CD4-positive, alpha-beta T cell treated with Interleukin-6 at 100 ng/mL for 8 hours (primary cell): ENCODE results near the gene GLRA1.

Experiments
- DNase-seq: peaks from one replicate; pipeline ENCODE4 v3.0.0-alpha.2; 2020; ENCODE audit warnings: mixed read lengths, low spot score

Gene GLRA1

DNA sequence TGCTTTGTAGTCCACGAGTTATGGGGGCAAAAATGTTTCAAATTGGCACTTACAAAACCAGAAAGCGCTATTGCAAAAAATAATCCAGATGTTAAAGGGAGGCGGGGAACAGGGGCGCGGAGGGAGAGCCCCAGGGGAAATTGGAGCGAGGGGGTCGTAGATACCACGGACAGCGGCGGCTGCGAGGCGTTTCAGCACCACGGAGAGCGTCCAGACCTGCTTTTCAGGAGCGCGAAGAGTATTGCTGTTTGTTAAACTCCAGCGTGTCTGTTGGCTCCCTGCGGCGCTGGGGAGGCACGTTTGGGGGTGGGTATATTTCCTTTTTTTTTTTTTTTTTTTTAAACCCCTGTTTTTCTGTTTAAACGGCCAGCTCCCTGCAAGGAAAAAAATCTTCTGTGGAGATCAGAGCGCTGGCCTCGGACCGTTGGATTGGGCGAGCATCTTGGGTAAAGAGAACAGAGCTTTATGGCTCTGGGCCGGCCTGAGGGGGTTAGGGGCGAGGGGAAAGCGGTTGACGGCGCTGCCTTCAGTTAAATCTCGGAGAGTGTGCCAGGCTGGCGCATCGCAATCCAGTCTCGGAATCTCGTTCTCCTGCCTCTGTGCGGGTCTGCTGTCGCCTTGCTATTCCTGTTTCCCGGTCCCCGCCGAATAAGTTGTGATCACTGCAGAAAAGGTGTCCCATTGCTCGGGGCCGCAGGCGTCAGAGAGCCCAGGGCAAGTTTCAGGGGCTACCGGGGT is at the start of gene GLRA1:
TSS of gene GLRA1 (minus strand) at position 288 of the 738 bp plus-strand sequence. CDS start 302 bp downstream, outside the sequence.
- DNase-seq: peak; percentile 15

DNA sequence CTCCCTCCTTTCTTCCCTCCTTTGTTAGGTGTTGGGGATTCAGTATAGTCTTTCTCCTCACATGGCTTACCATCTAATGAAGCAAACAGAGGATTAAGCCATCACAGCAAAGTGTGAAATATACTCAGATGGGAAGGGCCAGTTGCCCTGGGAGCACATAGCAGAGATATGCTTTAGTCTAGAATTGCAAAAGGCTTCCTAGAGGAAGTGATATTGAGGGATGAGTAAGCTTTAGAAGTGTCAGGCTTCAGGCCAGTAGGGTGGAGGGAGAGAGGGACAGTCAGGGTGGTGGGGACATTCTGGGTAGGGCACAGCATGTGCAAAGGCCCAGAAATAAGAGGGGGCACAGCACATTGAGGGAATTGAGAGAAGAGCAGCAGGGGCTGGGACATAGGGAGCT is 46.2 kb upstream of the GLRA1 start:
- DNase-seq: no peak

DNA sequence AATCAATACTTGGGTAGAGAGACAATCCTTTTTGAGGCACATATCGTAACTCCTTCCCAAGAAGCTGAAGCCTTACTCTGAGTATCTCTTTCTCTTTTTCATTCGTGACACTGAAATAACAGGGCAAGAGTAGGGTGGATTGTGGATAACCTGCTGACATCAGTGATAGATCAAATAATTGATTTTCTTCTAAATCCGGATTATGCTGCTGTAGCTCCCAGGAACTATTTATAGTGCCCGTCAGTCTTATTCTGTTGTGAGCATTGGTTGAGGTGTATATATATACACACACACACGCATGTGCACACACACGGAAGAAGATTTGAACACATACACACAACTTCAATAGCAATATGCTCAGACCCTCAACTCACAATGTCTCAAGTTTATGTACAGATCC is 43.2 kb upstream of the GLRA1 start:
- no peak for DNase-seq

DNA sequence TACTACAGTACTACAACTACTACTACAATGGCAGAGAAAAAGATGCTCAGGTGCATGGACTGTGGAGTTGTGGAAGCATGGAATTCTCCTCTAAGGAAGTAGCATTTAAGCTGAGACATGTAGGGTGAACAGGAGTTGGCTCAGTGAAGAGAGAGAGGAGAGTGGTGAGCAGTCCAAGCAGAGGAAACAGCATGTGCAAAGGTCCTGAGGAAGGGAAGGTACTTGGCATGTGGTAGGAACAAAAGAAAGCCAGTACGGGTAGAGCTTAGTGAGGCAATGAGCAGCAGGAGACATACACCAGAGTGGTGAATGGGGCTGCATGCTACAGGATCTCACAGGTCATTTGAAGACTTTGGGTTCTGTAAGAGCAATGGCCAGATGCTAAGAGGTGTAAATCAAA is 41.4 kb upstream of the GLRA1 start:
- no peak for DNase-seq

DNA sequence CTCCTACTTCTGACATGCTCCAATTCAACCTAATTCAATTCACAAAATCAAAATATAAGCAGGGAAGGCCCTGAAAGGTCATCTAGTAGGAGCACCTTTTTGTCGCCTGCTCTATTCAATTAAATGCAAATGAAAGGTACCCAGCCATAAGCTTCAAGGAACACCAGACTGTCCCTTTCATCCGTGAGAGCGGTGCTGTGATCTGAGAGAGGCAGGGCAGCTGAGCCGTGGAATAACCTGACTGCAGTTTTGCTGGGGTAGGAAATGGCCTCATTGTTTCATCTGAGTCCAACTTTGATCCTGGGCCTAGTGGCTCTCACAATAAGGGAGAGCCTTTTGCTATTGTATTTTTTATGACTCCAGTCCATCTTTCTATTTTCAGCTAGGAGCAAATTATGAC is 39.8 kb upstream of the GLRA1 start:
- no peak for DNase-seq

DNA sequence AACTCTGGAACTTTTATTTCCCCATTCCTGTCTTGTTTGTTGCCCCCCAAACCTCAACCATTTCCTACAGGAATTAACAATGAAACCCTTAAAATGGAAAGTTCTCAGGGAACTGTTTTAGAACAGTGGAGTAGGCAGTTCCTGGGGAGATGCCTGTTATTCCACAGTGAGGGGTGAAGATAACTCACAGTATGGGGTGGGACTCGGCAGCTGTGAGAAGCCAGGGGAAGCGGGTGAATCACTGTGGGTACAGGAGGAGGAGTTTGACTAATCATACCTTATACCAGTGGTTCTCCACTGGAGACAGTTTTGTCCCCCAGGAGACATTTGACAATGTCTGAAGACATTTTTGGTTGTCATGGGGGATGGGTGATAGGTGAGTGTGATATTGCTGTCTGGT is 36.9 kb upstream of the GLRA1 start:
- no peak for DNase-seq

DNA sequence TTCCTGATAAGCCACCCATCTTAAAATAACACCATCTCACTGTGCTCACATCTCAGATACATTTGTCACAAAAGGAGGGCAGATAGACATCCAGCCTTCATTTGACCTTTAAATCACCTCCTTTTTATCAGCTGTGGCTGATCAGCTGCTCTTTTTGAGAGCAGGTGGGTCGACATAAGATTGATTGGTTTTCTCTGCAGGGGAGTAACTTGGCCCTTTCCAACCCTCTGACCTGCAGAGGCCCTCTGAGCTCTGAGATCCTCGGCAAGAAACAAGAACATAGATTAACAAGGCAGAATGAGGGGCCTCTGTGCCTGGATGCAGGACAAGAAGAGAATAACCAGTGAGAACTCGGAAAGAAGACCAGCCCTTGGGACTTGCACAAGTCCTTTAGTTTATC is 33.5 kb upstream of the GLRA1 start:
- no peak for DNase-seq

DNA sequence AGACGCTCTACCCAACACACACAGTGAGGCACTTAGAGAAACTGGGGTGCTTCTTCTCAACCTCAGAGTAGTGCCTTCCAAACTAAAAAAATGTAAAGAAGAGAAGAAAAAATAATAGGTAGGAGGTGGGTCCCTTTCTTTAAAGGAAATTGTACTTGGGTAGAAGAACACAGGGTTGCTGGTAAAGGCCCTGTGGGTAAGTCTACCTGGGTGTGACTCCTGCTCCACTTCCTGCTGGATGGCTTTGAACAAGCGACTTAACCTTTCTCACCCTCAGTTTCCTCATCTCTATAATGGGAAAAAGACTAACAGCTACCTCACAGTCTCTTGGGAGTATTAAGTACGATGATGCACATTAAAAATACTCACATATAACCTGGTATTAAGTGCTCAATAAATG is 32.1 kb upstream of the GLRA1 start:
- peak; percentile 9 for DNase-seq

DNA sequence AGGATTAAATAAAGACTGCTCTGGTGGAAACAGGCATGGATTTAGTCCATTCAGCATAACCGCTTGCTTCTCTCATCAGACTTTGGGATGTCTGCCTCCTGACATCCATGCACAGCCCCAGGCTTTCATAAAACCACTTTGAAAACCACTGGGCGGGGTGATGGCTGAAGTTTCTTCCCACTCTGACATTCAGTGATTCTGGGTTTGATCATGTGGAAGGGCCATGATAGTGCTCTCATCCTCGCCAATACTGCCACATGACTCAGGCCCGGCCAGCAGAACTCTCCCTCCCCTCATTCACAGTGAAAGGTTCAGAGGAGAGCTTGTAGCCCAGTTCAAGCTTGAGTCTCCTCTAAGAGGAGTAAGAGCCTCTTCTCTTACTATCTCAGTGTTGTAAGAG is 29.6 kb upstream of the GLRA1 start:
- DNase-seq: no peak

DNA sequence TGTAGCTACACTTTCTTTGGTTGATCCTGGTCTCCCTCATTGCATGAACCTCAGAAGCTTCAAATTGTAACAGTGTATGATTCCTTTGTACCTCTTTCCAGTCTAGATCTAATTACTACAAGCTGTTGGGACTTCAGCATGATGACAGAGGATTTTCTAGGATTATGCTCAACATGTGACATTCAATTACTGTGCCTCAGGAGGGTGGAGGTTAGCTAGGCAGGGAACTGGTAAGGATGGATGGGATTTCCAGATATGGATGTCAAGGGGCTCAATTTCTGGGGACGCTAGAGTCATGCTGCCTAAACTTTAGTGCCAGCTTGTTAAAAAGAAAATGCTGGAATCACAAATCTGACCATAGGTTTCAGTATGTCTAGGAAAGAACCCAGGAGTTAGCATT is 29.2 kb upstream of the GLRA1 start:
- no peak for DNase-seq

DNA sequence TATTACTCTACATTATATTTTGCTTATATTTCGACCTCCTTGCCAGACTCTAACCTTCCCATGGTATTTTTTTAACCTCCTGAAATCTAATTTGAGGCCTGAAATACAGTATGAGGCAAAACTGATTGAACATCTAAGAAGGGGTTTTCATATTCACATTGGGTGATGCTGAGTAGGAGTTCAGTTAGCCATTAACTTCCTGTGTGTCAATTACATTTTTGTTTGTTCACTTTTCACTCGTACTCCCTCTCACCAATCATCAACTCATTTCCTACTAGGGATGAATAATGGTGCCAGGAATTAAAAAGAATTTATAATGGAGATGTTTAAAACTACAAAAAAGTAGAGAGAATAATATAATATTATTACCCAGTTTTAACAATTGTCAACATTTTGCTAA is 27.6 kb upstream of the GLRA1 start:
- DNase-seq: no peak

DNA sequence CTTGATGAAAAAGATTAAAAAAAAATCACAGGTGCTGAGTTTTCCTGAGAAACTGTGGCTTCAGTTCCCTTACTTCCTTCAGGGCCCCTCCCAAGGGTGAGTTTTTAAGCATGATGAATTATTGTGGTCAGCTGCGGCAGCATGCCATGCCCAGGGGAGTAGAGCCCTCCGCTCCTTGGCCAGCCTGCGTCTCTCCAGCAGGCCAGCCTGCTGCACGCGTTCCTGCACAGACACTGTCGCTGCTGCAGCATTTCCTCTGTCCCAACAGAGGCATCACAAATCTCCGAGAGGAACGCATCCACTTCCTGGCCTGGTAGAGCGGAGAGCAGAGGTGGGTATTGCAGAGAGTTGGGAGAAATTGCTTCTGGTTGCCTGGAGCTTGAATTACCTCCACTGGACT is 26.1 kb upstream of the GLRA1 start:
- no peak for DNase-seq

DNA sequence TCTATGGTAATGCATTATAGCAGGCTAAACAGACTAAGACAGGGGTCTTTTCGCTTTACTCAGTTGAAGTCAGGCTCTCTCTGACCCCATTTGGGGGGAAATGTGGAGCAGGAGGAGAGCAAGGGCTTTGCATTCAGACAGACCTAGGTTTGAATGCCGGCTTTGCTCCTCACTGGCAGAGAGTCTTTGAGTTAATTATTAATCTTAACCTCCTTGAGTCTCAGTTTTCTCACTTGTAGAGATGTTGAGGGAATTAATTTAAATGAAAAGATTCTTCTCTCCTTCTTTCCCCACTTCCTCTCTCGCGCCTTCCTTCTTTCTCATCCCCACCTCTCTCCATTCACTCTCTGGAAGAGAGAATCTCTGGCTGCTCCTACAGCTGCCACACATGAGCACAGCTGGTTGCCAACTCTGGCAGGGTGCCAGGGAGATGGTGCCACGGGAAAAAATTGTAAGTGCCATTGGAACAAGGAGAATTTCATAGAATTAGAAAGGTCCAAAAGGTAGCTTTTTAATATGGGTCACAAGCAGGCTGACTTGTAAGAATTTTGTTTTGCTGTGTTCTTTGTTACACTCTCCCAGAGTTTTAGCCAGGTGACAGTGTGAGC is 25.2 kb upstream of the GLRA1 start:
- DNase-seq: no peak

DNA sequence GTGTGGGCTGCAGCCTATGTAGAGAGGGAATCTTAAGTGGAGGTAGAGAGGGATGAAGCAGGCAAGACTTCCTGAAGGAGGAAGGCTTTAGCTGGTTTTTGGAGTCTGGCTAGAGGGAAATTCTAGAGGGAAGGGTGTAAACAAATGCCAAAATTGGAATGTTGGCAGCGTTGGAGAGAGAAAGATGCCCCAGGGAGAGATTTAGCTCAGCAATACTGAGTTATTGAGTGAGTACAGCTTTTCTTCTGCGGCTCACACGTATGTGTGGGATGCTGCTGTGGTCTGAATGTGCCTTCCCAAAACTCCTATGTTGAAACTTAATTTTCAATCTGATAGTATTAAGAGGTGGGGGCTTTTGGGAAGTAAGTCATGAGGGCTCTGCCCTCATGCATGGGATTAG is 24.5 kb upstream of the GLRA1 start:
- DNase-seq: no peak

DNA sequence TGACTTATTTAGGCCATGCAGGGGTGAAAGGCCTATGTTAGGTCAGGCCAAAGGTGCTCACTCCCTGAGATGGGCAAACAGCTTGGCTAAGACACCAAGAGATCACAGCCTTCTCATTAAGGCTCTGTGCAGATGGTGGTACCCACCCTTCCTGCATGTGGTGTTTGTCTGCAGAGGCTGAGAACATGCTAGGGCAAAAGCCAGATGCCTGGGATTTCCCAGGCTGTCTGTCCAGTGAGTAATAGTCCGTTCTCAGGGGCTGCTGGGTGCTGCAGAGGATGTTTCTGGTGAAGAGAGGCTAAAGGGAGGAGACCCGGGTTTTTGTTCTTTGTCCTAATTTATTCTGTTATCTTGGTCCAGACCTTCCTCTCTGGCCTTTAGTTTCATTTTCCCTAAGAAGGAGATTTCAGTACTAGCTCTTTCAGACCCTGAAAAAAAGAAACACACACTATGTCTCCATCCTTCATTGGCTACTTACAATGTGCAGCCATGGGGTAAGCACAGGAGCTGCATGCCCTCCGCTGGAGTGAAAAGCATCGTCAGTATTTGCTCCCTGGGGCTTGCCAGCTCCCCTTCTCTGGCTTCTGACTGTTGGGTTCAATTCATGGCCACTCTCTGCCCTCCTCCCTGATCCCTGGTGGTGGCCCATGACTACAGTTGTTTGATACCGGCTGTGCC is 23.4 kb upstream of the GLRA1 start:
- no peak for DNase-seq

DNA sequence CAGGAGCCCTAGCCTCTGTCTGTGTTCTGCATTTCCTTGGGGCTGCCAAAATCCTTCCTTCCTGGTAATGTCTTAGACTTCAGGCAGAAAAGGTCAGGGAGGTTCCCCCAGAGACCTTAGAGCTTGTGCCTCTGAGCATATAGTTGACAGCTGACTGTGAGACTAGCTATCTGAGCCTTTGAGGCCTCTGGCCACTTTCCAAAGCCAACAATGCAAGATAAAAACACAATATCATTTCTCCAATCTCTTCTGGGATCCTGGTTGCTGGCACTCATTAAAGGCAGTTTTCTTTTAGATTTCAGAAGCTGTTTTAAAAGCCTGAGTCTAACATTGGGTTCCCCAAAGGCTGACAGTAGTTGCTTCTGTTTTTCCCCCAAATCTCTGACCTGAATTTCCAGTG is 13.2 kb upstream of the GLRA1 start:
- DNase-seq: no peak

DNA sequence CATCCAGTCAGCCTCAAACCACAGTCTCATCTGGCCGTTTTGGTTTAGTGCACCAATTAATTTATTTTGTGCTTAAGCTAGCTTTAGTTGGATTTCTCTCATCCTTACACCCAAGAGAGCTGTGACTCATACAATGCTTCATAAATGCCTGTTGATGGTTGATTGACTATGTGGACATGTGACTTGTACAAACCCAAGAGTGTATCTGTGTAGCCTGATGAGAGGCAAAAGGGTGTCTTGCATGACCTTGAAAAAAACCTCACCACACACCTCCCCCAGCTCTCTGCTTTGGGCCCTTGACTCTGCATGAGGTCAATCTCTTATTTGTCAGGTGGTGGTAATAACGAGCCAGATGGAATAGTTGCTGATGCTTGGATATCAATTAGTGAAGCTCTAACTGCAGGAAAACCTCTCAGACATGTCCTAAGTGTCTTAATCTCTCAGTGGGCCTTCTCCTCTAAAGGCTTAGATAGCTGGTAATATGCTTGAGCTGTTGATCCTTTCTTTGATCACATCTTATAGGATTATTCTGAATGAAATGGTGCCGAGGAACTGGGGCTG is 10.6 kb upstream of the GLRA1 start:
- no peak for DNase-seq

DNA sequence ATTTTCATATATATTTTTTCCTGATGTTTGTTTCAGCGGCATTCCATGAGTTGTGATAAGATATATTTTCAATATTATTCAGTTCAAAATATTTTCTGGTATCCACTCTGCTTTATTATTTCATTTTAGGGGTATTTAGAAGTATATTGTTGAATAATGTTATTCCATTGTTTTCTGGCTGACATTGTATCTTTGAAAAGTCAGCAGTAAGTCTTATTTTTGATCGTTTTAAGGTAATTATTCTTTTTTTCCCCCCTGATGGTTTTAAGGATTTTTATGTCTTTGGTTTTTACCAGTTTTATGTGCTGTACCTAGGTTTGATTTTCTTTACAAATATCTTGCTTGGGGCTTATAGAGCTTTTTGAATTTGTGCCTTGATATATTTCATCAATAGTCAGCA is 6.6 kb upstream of the GLRA1 start:
- DNase-seq: no peak

DNA sequence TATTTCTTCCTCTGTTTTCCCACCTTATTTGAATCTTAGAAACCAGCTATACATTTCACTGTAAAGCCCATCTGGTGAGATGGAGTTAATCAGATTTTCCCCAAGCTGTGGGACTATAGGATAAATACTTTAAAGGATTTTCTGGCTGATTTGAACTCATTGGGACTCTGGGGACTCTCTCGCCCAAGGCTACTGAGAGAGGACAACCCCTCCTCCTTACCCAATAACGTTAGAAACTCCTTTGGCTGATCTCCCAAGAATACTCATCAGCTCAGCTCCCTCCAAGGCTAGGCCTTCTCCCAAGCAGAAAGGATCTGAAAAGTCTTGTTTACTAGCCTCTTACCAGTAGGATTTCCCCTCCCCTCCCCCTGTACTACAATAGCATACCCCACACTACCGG is 1.5 kb upstream of the GLRA1 start:
- DNase-seq: no peak

DNA sequence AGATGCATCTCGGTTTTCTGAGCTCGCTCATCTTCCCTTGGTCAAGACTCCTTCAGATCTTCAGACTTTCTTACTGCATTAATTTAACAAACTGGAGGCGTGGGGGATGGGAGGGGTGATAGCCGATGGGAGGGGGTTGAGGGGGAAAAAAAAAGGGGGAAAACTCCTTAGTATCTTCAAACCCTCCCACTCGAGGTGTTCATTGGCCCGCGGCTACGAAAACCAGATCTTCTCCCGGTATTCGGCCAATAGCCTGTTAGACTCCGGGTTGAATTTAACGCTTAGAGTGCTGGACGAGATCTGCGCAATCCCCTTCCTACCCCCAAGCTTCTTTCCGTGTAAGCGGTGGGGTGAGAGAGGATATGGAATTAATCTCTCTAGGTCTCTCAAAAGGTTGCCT is 689 bp upstream of the GLRA1 start:
- no peak for DNase-seq

DNA sequence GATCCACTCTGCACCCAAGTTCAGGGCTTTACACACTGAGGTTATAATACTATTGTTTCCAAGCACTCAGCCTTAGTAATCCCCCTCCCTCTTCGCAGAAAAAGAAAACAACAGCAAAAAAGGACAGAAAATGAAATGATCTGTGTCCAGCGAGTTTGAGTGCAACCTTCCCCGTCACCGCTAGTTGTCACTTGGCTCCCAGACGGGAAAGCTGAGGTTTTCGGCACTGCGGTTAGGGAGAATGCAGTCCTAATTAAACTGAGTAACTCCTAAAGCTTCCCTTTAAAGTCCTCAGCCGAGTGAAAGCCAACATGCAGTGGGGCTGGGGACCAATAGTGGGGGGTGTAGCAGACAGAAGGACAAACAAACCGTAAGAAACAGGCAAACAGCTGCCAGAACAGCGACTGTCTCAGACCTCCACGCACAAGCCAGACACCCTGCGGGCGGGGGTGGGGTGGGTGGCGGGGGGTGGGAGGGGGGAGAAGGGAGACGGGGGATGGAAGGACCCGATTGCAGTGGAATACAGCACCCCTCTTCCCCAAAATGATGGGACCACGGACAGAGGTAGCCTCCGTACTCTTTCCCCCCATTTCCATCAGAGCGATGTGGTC is 680 bp downstream of the GLRA1 start:
- DNase-seq: no peak

DNA sequence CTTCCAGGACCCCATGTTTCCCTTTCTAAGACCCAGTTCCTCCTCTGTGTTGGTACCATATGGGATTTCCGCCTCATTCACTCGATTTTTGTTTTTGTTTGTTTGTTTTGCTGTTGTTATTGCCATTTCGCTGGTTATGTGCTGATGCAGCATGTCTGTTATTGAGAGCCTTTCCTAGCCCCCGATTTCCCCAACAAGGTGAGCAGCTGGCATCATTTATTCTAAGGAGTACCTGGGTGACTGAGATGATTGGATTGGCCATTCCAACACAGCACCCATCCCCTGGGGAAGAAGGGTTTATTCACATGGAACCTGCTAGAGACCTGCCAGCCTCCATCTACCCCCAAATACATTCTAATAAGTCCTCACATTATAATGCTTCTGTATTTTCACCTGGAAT is 2.7 kb downstream of the GLRA1 start:
- no peak for DNase-seq

DNA sequence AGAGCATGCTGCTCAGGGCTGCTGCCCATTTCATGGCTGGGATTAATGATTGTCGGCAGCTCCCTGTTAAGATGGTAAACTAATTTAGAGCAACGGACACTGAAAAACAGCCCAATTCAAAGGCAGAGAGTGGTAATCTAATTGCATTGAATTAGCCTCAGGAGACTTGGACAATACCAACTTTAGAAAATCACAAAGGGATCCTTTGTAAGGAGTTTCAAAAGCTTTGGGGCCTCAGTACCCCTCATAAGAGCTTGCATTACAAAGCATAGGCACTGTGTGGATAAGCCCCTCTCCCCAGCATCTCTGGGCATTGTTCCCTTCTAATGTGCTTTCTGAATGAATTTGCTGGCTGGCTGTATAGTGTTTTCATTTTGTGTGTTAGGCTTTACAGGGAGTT is 6.7 kb downstream of the GLRA1 start:
- no peak for DNase-seq
